Fibroblast of skin of scalp (primary cell): Measurements from ENCODE around the gene ADGRB3.
"Not testable (repeated sequence)": the region's sequence is repeated elsewhere in the genome, so short reads cannot be mapped to it uniquely, and the experiment has no call there.

Experiments
- DNase-seq: peaks from one replicate; pipeline ENCODE4 v3.0.0-alpha.2; 2013

Gene ADGRB3

DNA sequence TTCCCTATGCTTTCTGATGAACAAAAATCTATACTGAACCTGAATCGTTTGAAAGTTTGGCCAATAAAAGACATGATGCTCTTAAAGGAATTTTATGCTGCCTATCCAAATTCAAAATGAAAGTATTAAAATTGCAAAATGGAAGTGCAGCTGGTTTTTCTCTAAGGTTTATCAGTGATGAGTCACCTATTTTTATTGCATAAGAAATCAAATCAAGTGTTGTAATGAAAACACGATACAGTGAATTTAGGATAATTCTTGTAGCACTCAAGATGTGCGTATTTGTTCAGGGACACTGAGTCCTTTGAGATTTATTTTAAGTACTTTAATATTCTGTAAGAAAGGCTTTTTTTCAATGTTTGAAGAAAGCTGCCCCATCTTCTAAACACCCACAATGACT lies 409.5 kb downstream of the ADGRB3 start:
- no peak for DNase-seq

DNA sequence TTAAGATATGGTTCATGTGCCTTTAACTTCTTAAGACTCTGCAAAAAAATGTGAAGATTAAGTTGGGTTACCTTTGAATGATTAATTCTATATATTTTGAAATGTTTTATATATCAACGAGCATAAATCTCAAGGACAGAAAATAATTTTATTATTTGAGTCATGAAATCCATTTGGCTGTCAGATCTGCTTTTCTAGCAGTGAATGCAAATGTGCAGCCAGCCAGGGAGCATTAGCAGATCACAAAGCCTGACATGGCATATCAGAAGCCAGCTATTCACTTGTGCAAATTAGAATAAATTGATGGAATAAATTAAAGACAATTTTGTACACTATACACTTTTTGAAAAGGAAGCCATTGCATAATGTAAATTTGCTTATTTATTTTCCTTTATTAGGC lies 424.3 kb downstream of the ADGRB3 start:
- DNase-seq = no peak

DNA sequence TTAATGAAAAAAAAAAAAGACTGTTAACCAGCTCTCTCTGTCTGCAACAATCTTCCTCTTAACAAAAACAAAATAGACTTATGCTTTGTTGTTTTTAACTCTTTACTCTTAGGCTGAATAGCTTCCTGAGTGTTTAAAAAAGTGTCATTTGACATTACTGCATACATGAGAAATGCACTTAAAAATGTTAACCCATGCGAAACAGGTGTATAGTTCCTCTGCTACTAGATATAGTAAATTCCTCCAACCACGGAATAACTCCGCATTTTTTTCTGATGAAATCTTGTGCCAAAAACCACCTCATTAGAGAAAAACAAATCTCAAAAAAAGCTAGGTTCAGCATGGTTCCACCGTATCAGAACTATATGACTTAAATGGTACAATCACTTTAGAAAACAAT lies 426.0 kb downstream of the ADGRB3 start:
- no peak for DNase-seq

DNA sequence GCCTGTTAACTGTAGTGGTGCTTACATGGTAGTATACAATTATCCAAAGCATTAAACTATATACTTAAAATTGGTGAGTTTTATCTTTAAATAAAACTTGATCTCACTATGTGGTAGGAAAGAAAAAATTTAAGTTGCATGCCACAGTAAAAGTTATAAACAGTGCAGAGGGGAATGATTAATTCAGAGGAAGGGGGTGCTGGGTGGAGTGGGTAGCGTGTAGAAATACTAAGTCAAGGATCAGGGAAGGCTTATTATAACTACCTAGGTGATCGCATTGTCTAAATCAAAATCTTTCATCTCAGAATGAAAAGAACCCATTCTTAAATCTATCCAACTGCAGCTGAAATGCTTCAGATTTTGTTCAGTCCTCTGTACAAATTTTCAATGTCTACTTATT lies 428.3 kb downstream of the ADGRB3 start:
- DNase-seq = no peak

DNA sequence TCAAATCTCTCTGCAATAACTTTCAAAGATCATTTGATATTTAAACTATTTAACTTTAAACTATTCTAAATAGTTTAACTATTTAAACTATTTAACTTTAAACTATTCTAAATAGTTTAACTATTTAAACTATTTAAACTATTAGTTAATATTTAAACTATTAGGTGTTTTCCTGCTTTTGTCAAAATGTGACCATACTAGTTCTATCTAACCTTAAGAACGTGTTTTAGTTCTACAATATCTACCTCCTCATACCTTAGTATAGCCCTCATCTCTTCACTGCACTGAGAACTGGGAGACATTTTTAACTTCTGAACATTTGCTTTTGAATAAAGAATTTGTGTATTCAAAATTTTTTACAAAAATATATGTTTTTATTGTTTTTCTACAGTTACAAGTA lies 429.1 kb downstream of the ADGRB3 start:
- no peak for DNase-seq

DNA sequence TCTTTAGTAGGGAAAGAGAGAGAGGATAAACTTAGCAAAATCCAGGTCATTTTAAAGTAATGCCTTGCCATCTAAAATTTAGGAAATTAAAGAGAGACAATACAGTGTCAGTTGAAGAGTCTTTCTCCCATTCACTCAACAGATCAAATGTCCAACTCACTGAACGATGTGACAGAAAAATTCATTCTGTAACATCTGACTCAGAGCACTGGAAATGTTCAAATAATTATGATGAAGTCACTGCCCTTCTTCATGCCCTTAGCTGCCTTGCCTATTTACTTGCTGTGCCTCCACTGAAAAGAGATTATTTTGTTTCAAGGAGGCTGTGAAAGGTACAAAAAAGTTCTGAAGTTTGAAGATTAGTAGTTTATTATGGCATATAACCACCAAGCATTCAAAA lies 434.8 kb downstream of the ADGRB3 start:
- no peak for DNase-seq

DNA sequence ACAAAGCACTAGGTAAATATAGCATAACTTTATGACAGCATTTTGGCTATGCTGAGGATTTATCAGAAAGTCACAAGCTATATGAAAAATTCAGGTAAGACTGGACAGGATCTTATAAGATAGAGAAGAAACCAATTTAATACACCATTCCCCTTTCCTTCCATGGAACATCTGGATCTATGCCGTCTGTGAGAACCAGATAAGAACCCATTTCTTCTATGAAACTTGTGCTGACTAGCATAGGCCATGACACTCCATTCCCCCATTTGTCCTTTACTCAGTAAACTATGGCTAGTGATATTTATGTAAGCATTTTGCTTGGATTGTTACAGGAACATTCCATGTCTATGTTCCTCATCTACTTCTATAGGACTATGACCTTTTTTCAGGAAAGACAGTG lies 437.7 kb downstream of the ADGRB3 start:
- DNase-seq = no peak

DNA sequence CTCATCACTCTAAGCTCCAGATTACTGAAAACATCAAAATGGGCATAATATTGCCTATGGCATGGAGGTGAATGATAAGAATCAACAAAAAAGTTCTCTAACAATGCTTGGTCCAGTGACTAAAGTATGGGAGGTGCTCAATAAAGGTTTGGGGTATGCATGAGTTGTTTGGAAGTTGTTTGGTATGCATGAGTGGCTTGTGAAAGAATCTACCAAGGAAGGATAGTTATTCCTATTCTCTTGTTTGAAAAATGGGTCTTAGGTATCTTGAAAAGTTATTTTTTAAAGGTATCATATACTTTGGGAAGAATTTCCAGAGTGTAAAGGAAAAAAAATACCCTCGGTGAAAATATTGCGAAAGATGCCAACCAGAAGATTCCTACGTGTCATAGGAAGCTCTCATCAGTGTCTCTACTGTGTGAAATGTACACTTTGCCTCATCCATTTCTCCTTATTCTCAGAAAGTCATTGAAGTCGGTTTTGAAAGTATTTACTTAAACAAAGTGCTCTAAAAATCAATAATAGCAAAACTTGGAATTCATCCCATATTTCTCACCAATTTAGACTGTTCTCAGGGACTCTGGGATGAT lies 449.8 kb downstream of the ADGRB3 start:
- no peak for DNase-seq

DNA sequence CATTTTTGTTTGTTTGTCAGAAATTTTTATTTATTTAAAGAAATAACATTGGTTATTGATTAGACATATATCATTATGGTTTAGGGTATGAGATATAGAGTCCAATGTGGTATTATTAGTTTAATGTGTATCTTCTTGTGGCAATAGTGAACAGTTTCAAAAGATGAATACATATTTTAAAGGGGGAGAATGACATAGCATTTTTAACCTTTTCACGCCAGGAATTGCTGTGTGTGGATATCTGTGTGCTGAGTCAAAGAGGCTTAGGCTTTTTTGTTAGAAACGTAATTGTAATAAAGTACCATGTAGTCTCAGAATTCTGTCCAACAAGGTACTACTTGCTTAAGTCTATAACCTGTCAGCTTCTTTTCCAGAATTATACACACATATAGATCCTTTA lies 451.6 kb downstream of the ADGRB3 start:
- DNase-seq = no peak

DNA sequence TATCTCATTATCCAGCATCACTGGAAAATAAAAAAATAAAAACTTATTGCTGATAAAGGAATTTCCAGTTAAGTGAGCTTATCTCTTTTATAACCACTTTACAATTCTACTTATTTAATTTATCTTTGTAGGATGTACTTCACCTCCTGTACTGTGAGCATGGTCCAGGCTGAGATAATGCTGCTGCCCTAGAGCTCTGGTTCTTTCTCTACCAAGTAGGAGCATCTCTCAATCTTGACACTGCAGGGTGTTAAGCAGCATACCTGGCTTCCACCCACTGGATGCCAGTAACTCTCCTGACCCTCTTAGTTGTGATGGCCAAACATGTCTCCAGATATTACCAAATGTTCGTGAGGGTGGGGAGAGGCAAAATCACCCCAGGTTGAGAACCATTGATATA lies 454.5 kb downstream of the ADGRB3 start:
- no peak for DNase-seq

DNA sequence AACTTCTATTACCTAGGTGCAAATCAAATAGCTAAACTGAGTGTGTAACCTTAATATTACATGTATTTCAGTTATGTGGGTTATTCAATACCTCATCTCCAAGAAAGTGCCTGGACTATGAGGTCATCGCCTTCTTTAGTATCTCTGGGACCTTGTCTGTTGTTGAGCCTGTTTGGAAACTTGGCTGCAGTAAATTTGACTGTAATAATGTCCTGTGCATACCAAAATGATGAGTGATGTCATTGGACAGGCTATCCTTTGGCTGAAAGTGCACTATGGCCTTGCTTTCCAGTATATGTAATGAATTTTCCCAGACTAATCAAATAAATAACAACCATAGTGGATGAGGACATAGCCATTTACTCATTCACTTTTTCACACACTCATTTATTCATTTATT lies 455.1 kb downstream of the ADGRB3 start:
- peak; percentile 81 for DNase-seq

DNA sequence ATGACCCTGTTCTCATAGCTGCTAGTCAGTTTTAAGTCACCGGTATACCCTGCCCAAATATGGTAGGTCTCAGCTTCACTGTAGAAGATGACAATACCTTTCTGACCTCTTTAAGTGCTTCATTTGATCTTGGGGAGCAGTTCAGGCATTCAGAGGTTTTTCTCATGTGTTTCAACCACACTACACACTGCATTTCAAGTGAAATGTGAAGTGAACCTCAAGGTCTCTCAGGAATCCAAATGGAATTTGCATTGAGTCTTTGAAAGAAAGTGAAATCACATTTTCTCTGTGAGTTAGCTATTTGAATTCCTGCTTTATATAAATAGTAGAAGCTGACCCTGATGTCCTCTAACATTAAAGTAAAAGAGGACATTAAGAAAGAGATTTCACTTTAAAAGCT lies 461.6 kb downstream of the ADGRB3 start:
- peak; percentile 17 for DNase-seq

DNA sequence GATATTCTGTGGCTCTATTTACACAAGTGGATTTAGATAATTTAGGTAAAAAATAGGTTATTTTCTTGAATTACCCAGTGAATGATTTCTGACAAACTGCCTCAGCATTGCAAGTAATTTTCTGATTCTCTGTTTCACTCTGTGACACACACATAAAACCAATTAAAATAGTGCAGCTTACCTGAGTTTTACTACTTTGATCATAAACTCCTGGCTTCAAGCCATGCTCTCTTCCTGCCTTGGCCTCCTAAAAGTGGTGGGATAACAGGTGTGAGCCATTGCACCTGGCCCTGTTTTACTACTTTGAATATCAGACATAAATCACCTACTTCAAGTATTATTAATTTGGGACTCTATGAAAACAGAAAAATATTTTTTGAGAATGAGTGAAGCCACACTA lies 462.9 kb downstream of the ADGRB3 start:
- no peak for DNase-seq

DNA sequence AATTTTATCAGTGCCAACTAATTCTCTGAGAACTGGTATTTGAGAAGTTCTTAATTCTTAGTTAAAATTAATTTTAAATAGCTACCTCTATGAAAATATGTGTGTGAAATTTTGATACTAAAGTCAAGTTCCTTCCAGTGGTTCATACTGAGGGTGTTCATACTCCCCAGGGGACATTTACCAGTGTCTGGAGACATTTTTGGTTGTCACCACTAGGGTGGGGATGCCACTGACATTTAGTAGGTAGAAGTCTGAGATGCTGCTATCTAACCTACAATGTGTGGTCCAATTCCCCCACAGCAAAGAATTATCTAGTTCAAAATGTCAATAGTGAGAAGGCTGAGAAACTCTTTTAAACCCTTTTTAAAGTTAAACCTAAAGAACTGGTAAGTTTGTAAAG lies 463.8 kb downstream of the ADGRB3 start:
- DNase-seq = no peak

DNA sequence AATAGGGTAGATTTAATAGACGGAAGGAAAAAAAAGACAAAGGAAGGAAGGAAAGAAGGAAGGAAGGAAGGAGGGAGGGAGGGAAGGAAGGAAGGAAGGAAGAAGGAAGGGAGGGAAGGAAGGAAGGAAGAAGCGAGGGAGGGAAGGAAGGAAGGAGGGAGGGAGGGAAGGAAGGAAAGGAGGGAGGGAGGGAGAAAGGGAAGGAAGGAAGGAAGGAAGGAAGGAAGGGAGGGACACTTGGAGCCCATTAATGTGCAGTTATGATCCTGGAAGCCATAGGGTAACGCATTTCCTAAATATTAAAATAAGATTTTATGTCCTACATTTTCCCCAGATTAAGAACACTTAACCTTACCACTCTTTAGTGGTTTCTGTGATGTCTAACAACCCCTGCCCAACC lies 465.7 kb downstream of the ADGRB3 start:
- no peak for DNase-seq

DNA sequence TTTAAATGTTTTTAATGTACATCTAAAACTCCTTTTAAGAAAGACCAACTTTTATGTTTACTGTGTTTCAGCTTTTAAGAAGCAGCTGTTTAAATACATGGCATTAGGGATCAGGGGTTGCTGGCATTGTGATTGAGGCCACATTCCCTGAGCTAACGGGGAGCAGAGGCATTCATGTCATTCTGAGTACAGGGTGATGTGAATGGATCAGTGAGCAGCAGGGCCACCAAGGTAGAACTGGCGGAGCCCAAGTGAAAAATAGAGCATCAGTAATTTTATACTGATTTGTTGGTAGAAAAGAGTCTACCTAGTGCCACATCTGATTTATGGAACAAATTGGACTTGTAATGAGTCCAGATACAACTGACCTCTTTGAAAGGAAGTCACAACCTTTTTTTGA lies 467.3 kb downstream of the ADGRB3 start:
- no peak for DNase-seq

DNA sequence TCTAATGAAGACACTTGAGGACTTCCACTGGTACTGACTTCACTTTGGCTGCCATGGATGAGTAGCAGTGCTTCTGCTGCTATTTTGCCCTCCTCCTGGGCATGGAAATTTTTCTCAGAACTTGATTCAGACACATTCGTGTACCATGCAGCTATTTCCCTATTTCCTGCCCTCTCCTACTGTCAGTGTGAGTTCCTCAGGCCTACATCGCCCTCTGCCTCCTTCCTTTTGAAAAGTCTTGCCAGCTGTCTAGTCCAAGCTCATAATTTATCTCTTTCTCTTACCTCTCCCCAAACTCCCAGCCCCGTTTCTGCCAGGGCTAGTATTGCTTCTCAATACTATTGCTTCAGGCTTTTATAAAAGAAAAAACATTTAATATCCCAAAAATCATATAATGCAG lies 470.2 kb downstream of the ADGRB3 start:
- no peak for DNase-seq

DNA sequence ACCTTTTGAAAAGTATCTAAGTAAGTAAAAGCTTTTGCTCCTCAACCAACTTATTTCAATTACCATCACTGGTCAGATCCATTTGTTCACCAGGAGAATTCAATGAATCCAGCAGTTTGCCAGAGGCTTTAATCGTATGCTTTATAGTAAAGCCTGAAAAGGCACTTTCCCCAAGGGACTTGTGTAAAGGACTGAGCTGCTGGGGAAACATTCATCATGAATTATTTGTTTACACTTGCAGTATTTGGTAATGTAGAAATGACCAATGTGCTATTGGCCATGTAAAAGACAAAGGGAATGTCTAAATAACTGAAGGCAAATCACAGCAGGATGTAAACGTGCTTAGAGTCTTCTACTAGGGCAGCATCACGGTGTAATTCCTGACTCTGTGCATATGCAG lies 471.4 kb downstream of the ADGRB3 start:
- DNase-seq = no peak

DNA sequence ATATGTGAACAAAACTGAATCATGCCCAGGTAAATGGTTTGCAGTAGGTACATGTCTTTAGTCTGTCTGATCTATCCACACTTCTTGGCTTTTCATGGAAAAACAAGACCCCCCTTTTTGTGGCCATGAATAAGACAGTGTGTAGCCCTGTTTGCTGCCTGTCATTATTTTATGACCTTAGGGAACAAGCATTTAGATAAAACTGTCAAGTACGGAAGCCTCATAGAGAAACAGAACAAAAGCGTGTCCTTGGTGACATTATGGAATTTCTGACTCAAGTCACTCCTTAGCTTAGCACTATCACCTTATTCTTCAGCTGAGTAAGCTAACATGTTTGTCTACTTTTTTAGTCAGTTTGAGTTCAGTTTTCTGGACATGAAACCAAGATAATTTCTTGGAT lies 476.2 kb downstream of the ADGRB3 start:
- DNase-seq = no peak

DNA sequence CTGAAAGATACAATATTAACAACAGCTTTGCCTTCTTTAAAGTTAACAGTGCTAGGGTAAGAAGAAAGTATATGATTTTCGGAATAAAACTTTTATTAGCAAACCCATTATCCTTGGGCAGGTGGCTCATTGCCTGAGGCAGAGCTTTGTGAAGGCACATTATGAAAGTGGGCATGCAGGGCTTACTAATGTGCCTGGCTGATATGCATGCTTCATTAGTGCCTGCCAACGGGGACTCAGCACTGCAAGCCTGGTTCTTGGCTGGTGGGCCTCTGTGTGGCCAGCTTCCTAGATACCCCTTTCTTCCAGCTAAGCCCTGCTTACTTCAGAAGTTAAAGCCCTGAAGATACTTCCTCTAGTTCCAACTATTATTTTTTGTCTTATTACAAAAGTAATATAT lies 481.6 kb downstream of the ADGRB3 start:
- no peak for DNase-seq

DNA sequence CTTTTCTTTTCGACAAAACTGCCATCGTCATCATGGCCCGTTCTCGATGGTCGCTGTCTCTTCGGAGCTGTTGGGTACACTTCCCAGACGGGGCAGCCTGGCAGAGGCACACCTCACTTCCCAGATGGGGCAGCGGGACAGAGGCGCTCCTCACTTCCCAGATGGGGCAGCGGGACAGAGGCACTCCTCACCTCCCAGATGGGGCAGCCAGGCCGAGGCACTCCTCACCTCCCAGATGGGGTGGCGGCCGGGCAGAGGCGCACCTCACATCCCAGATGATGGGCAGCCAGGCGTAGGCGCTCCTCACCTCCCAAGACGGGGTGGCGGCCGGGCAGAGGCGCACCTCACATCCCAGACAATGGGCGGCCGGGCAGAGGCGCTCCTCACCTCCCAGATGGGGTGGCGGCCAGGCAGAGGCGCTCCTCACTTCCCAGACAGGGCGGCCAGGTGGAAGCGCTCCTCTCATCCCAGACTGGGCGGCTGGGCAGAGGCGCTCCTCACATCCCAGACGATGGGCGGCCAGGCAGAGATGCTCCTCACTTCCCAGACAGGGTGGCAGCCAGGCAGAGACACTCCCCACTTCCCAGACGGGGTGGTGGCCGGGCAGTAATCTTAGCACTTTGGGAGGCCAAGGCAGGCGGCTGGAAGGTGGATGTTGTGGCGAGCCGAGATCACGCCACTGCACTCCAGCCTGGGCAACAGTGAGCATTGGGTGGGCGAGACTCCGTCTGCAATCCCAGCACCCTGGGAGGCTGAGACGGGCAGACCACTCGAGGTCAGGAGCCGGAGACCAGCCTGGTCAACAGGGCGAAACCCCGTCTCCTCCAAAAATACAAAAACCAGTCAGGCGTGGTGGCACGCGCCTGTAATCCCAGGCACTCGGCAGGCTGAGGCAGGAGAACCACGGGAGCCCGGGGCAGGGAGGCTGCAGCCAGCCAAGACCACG lies 486.7 kb downstream of the ADGRB3 start:
- DNase-seq = not testable (repeated sequence)

DNA sequence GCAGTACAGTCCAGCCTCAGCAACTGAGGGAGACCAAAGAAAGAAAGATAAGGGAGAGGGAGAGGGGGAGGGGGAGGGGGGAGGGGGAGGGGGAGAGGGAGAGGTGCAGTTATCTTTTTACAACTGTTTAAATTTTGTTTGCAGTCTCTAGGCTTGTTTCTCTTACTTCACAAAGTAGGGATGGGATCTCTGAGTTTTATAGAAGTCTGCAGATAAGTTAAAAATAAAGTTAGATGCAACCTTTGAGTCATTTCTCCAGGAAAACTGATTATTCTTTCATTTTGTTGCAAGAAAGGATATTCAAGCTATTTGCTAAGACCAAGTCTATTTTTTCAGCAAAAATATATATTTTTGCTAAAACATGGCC lies 487.3 kb downstream of the ADGRB3 start:
- DNase-seq = no peak

DNA sequence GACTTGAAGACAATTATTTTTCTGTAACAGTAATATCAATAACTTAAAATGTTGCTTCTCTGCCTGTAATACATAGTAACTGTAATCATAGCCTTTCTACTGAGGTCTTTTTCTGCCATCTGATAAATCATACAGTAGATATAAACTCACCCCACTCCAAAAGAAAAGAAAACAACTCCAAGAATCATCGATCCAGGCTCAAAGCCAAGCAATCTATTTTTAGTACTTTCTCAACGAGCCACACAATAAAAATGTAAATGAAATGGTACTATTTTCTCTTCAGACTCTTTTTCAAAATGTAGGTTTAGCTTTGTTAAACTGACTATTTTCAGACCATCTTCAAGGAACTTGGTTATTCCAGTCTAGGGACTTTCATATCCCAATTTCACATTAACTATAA lies 493.3 kb downstream of the ADGRB3 start:
- DNase-seq = peak; percentile 20

DNA sequence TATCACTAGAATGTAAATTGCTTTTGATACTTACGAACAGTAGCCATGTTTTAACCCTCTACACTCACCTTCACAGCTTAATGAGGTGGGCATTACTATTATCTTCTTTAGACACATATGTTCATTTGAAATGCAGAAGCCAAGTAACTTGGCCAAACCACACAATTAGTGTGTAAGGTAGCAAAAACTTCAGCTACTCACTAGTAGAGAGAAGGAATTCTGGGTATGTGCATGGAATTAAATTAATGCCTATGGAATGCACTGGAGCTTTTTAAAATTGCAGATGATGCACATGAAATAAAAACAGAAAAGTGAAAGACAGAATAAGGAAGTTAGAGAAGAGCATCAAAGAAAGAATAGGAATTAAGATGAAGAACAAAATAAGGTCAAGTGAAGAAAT lies 494.0 kb downstream of the ADGRB3 start:
- peak; percentile 44 for DNase-seq

DNA sequence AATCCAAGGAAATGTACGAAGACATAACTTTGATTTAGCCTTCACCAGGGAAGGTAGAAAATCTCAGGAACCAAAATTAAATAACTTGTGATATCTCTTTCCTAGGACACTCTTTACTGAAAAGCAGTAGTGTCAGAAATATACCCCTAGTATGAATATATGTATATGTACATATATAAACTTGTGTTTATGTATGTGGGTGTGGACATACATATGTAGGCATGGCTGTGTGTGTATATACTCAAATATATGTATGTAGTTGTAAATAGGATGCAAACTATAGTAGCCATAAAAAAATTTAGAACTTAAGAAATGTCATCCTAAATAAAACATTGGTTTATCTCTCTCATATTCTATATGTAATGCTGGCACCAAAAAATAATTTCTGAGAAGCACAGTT lies 500.8 kb downstream of the ADGRB3 start:
- no peak for DNase-seq
